GM23338 (cell line): ENCODE measurements around the gene DMBT1. TPM values are rescaled to one million over a fixed set of nuclear protein-coding genes. Genes with fewer than 3 reads are reported as not detected.

Source experiments
- ATAC-seq: fragments of 200-7000 bp; cut with Tn5 transposase; 3 replicates; pipeline ENCODE4 v1.9.1; 2020
- DNase-seq: peaks from one replicate; pipeline ENCODE4 v3.0.0-alpha.2; 2015; ENCODE audit warnings: low spot score
- H2AFZ ChIP-seq: fragments of 200-600 bp; sonication (generic); 2 replicates; pipeline ENCODE4 v1.8.0; 2016; ENCODE audit warnings: antibody characterized with exemption, mild to moderate bottlenecking, moderate library complexity
- H3F3A ChIP-seq: fragments of 200-600 bp; sonication (generic); replicated peaks from 2 replicates; pipeline ENCODE4 v1.8.0; 2017; ENCODE audit warnings: antibody characterized with exemption, mixed run types, low read depth
- H3K27ac ChIP-seq: fragments of 200-600 bp; sonication (generic); 2 replicates; pipeline ENCODE4 v1.6.1; 2016; ENCODE audit warnings: low read depth
- H3K27me3 ChIP-seq: fragments of 200-600 bp; sonication (generic); 2 replicates; pipeline ENCODE4 v1.8.0; 2016; ENCODE audit warnings: mild to moderate bottlenecking, mixed run types, moderate library complexity; ENCODE audit not compliant: insufficient read depth
- H3K36me3 ChIP-seq: fragments of 200-600 bp; sonication (generic); 2 replicates; pipeline ENCODE4 v1.8.0; 2016; ENCODE audit warnings: mild to moderate bottlenecking; ENCODE audit not compliant: insufficient read depth
- H3K4me1 ChIP-seq: fragments of 200-600 bp; sonication (generic); 2 replicates; pipeline ENCODE4 v1.8.0; 2016; ENCODE audit warnings: mild to moderate bottlenecking, moderate library complexity; ENCODE audit not compliant: insufficient read depth
- H3K4me2 ChIP-seq: fragments of 200-600 bp; sonication (generic); 2 replicates; pipeline ENCODE4 v1.7.1; 2017; ENCODE audit warnings: mixed run types
- H3K4me3 ChIP-seq: fragments of 200-600 bp; sonication (generic); 2 replicates; pipeline ENCODE4 v1.6.1; 2016; ENCODE audit warnings: mixed run types
- H3K79me2 ChIP-seq: fragments of 200-600 bp; sonication (generic); replicated peaks from 2 replicates; pipeline ENCODE4 v1.8.0; 2017; ENCODE audit warnings: mild to moderate bottlenecking; ENCODE audit not compliant: insufficient read depth
- H3K9me2 ChIP-seq: fragments of 200-600 bp; sonication (generic); 2 replicates; pipeline ENCODE4 v1.8.0; 2017; ENCODE audit not compliant: insufficient read depth
- H4K20me1 ChIP-seq: fragments of 200-600 bp; sonication (generic); replicated peaks from 2 replicates; pipeline ENCODE4 v1.8.0; 2017; ENCODE audit warnings: mild to moderate bottlenecking; ENCODE audit not compliant: insufficient read depth
- H3K27ac Mint-ChIP-seq: 2 replicates; pipeline ENCODE4 v1.8.0; 2020; ENCODE audit warnings: inconsistent platforms, mild to moderate bottlenecking, moderate library complexity, mixed read lengths
- H3K27me3 Mint-ChIP-seq: 3 replicates; pipeline ENCODE4 v1.8.0; 2022; ENCODE audit warnings: low read depth, mild to moderate bottlenecking, moderate library complexity, mixed read lengths, inconsistent platforms; ENCODE audit not compliant: insufficient read depth, poor library complexity
- H3K36me3 Mint-ChIP-seq: 3 replicates; pipeline ENCODE4 v1.8.0; 2021; ENCODE audit warnings: low read depth, mild to moderate bottlenecking, inconsistent platforms, moderate library complexity, mixed read lengths
- H3K4me1 Mint-ChIP-seq: 3 replicates; pipeline ENCODE4 v1.8.0; 2020; ENCODE audit warnings: mild to moderate bottlenecking, inconsistent platforms, mixed read lengths
- H3K4me3 Mint-ChIP-seq: 3 replicates; pipeline ENCODE4 v1.8.0; 2021; ENCODE audit warnings: moderate library complexity, mild to moderate bottlenecking, inconsistent platforms, mixed read lengths
- H3K9me3 Mint-ChIP-seq: 3 replicates; pipeline ENCODE4 v1.8.0; 2020; ENCODE audit warnings: moderate library complexity, mild to moderate bottlenecking, inconsistent platforms, mixed read lengths
- CREB1 ChIP-seq: fragments of 250-450 bp; sonication (Bioruptor Pico); IDR thresholded peaks from 2 replicates; pipeline ENCODE4 v1.5.0; 2020; ENCODE audit warnings: low read depth, mild to moderate bottlenecking, moderate library complexity
- EZH2 ChIP-seq: fragments of 200-600 bp; sonication (generic); IDR thresholded peaks from one replicate; pipeline ENCODE4 v1.8.0; 2017; ENCODE audit warnings: antibody characterized with exemption, mild to moderate bottlenecking, low read depth; ENCODE audit not compliant: unreplicated experiment
- NANOG ChIP-seq: IDR thresholded peaks from 2 replicates; pipeline ENCODE4 v1.6.1; 2016; ENCODE audit warnings: antibody characterized with exemption, borderline replicate concordance
- REST ChIP-seq: IDR thresholded peaks from one replicate; pipeline ENCODE4 v1.6.1; 2018; ENCODE audit warnings: antibody characterized with exemption; ENCODE audit not compliant: unreplicated experiment
- ZNF331 ChIP-seq: fragments of 250-450 bp; sonication (Bioruptor Pico); IDR thresholded peaks from 2 replicates; pipeline ENCODE4 v1.5.0; 2020; ENCODE audit warnings: low read depth, mild to moderate bottlenecking, moderate library complexity
- ZNF462 ChIP-seq: fragments of 250-450 bp; sonication (Bioruptor Pico); IDR thresholded peaks from 2 replicates; pipeline ENCODE4 v1.5.0; 2020; ENCODE audit warnings: mild to moderate bottlenecking, moderate library complexity
- polyA plus RNA-seq: library from polyadenylated mRNA; unstranded; fragments of >200 nt; fragmentation: Nextera tagmentation; extraction: Ambion mirVana; gene quantifications from 2 replicates; pipeline ENCODE4 v1.2.1, GENCODE V29; 2016
- total RNA-seq: library from RNA; depleted of rRNA; stranded (reverse); fragments of >200 nt; shearing (Covaris generic); gene quantifications from 2 replicates; pipeline ENCODE4 v1.2.3, GENCODE V29; 2014

The DMBT1 gene
- total and polyA plus RNA-seq, 2 experiments from 2014 or later, result 0.03 to 0.05 TPM

GRCh38 chr10:122656741-122657140, 96.2 kb downstream of the DMBT1 start (continued):
- TF ChIP-seq ZNF462 (CRISPR knock-in tag) (no peak), CREB1 (CRISPR knock-in tag) (no peak), REST (no peak), NANOG (no peak)

GRCh38 chr10:122657255-122657654, 96.7 kb downstream of the DMBT1 start:
- H3K27ac ChIP-seq, result no peak overlapping the region
- Mint-ChIP-seq H3K27ac (no peak overlapping the region), H3K27me3 (no peaks in the 10 kb centered on the region), H3K9me3 (no peaks in the 10 kb centered on the region), H3K4me1 (peaks cover 3% of the 10 kb centered on the region; the same call in 1 of the 3 replicates), H3K36me3 (no peaks in the 10 kb centered on the region), H3K4me3 (no peak overlapping the region)
- H4K20me1 ChIP-seq, result no peaks in the 10 kb centered on the region
- ATAC-seq (peak; percentile 85), DNase-seq (no peak)
- no peak overlapping the region for H2AFZ ChIP-seq
- no peaks in the 10 kb centered on the region for H3K79me2 ChIP-seq
- no peak overlapping the region for H3K4me3 ChIP-seq
- no peaks in the 10 kb centered on the region for H3K27me3 ChIP-seq
- no peaks in the 10 kb centered on the region for H3K36me3 ChIP-seq
- H3K4me1 ChIP-seq, result no peaks in the 10 kb centered on the region
- H3K4me2 ChIP-seq, result no peak overlapping the region
- H3K9me2 ChIP-seq, result 0 out of 2 replicates have a peak, but pooled peaks cover 17% of the 10 kb centered on the region
- no peaks in the 10 kb centered on the region for H3F3A ChIP-seq
- no peak for TF ChIP-seq REST
- TF ChIP-seq ZNF331 (CRISPR knock-in tag), result no peak
- TF ChIP-seq EZH2, result no peak
